LNCaP clone FGC (cell line): ENCODE data around the gene CNTN2.

Experiments used
- DNase-seq: peaks from one replicate; pipeline ENCODE4 v3.0.0-alpha.2; 2011; ENCODE audit warnings: low read depth
- H3K4me3 ChIP-seq: 2 replicates; pipeline ENCODE4 v1.5.1; 2011; ENCODE audit warnings: mild to moderate bottlenecking, low read depth, low read length, control low read depth
- TF ChIP-seq, protein P1 (sequence below): IDR thresholded peaks from 2 replicates; pipeline ENCODE4 v1.5.1; 2012; ENCODE audit warnings: mild to moderate bottlenecking; ENCODE audit not compliant: control insufficient read depth, insufficient read depth; ENCODE audit errors: extremely low read depth

The CNTN2 gene

DNA sequence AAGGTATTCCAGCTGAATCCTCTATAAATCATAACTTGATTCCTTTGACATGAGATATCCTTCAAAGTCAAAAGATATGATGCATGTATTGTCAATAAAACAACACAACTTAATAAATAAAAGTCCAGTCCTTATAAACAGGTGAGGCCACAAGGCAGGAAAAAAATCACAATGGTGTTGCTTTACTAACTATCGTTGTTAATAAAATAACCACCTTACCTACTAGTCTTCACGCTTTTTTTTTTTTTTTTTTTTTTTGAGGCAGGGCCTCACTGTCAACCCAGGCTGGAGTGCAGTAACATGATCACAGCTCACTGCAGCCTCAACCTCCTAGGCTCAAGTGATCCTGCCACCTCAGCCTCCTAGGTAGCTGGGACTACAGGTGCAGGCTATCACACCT is 41.3 kb downstream of the CNTN2 start, which contains the start of gene TMEM81:
TMEM81 (minus strand) TSS at position 101 of the 400 bp plus-strand sequence. CDS start 140 bp downstream, outside the sequence.
- H3K4me3 ChIP-seq: no peak within 1 kb of the TSS
- DNase-seq: no peak
- TF ChIP-seq, protein P1, sequence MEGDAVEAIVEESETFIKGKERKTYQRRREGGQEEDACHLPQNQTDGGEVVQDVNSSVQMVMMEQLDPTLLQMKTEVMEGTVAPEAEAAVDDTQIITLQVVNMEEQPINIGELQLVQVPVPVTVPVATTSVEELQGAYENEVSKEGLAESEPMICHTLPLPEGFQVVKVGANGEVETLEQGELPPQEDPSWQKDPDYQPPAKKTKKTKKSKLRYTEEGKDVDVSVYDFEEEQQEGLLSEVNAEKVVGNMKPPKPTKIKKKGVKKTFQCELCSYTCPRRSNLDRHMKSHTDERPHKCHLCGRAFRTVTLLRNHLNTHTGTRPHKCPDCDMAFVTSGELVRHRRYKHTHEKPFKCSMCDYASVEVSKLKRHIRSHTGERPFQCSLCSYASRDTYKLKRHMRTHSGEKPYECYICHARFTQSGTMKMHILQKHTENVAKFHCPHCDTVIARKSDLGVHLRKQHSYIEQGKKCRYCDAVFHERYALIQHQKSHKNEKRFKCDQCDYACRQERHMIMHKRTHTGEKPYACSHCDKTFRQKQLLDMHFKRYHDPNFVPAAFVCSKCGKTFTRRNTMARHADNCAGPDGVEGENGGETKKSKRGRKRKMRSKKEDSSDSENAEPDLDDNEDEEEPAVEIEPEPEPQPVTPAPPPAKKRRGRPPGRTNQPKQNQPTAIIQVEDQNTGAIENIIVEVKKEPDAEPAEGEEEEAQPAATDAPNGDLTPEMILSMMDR: no peak

DNA sequence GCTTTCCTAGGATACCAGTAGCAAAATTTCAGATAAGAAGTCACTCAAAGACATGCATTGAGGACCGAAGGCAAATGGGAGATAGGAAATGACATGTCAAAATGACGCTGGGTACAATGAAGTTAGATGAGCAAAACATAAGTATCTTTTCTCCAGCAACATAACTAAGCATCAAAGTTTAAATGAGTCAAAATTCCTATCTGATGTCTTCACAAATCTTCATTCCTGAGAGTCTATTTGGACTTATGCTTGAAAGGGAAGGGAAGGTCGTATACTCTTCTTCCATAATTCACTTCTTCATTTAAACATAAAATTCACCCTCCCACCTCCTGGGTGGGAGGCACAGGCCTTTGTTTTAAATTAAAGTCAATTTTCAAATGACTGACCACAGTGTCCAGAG is 45.3 kb downstream of the CNTN2 start:
- TF ChIP-seq, protein P1: no peak
- no peak overlapping the region for H3K4me3 ChIP-seq
- no peak for DNase-seq

DNA sequence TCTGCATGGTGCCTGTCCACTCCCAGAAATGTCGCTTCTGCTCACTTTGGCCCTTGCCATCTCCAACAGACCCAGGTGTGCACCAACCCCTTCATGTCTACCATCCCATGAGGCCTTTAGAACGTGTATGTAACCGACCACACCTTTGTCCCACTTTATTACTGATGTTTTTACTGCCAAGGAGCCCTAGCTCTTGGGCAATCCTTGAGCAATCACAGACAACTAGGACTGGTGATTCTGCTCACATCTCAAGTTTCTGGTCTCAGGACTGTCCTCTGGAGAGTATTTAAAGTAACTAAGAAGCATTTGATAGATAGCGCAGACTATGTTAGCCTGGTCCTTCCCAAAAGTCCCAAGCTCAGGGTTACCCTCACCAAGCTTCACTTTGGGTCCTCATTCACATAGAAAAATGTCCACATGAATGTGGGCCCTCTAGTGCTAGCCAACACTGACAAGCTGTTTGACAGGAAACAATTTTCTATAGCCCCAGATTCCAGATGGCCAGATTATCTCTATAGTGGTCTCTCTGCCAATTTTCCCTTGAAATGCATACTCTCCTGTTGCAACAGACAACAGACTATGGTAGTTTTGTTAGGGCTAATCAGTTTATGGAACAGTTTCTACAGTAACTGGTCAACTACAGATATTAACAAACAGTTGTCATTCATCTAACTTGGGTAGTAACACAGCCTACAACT is 48.2 kb downstream of the CNTN2 start:
- TF ChIP-seq, protein P1: no peak
- no peak for DNase-seq
- H3K4me3 ChIP-seq: no peak overlapping the region

DNA sequence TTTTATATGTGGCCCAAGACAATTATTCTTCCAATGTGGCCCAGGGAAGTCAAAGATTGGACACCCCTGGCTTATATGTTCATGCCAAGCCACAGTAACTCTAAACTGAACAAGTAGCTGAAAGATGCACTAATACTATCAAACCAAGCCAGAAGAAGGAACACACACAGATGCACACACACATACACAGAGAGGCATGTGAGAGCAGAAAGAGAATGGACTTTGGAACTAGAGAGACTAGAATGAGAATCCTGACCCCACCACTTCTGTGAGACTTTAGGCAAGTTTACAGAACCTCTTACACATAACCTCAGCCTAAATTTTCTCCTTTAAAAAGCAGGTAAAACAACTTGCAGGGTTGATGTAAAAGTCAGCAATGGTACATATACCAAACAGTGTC is 52.4 kb downstream of the CNTN2 start:
- DNase-seq: no peak
- TF ChIP-seq, protein P1: no peak
- no peak overlapping the region for H3K4me3 ChIP-seq

DNA sequence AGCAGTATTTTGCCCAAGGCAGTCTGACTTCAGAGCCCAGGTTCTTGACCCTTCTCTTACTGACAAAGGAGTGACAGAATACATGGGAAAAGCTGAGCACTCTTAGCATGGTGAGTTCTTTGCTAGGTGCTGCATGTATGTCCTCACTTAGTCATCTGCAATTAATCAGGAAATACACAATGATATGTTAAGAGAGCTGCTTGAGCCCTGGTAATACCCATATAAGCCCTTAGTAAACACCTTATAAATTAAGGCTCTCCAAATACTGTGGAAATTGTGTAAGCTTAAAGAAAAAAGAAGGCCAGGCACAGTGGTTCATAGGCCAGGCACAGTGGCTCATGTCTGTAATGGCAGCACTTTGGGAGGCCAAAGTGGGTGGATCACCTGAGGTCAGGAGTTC is 55.2 kb downstream of the CNTN2 start:
- no peak for DNase-seq
- H3K4me3 ChIP-seq: no peak overlapping the region
- TF ChIP-seq, protein P1: no peak

DNA sequence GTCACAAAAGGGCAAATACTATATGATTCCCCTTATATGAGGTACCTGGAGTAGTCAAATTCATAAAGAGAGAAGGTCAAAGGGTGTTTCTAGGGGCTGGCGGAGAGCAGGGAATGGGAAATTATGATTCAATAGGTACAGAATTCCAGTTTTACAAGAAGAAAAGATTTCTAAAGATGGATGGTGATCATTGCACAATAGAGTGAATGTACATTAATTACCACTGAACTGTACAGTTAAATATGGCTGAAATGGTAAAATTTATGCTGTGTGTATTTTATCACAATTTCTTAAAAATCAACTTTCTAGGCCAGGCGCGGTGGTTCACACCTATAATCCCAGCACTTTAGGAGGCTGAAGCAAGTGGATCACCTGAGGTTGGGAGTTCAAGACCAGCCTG is 59.4 kb downstream of the CNTN2 start:
- H3K4me3 ChIP-seq: no peak overlapping the region
- DNase-seq: no peak
- TF ChIP-seq, protein P1: no peak

DNA sequence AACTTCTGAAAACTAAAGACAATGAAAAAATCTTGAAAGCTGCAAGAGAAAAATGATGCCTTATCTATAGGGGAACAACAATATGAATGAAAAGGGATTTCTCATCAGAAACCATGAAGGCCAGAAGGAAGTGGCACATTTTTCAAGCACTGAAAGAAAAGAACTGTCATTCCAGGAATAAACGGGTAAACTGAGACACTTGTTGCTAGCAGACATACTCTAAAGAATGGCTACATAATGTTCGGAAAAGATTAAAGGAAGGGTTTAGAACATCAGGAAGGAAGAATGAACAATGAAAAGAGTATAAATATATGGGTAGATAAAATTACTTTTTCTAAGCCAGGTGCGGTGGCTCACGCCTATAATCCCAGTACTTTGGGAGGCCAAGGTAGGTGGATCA is 64.3 kb downstream of the CNTN2 start:
- no peak for DNase-seq
- no peak overlapping the region for H3K4me3 ChIP-seq
- TF ChIP-seq, protein P1: no peak
